Inflammatory macrophage treated with lipopolysaccharide for 1 hour (primary cell): ENCODE data around the gene MTCH2.
A peak's percentile ranks its signal among the peaks of the same experiment; 100 is the strongest.
"Not testable (repeated sequence)": the region's sequence is repeated elsewhere in the genome, so short reads cannot be mapped to it uniquely, and the experiment has no call there.

Experiments used
- DNase-seq, 2 donors: peaks; one replicate each; pipeline ENCODE4 v3.0.0-alpha.2; 2020 to 2022

MTCH2 gene

GRCh38 chr11:47642099-47642855 lies at the start of gene MTCH2:
Gene MTCH2, minus strand, starts transcription at chr11:47642559. Its CDS starts 94 bp downstream, at chr11:47642465.
- peak; percentile 97 to 98 for DNase-seq

- DNase-seq, result no peak
These were observed 49.6 kb upstream of the MTCH2 start for GRCh38 chr11:47691979-47692378.

GRCh38 chr11:47689480-47689879 lies 47.1 kb upstream of the MTCH2 start:
- no peak for DNase-seq

- DNase-seq, result no peak
These were observed 46.6 kb upstream of the MTCH2 start for GRCh38 chr11:47688991-47689390.

- DNase-seq, result peak; percentile 44 to 71
These were observed 45.8 kb upstream of the MTCH2 start for GRCh38 chr11:47688111-47688510.

- DNase-seq, result not testable (repeated sequence)
These were observed 44.3 kb upstream of the MTCH2 start for GRCh38 chr11:47686704-47687103.

- DNase-seq, result no peak
These were observed 43.8 kb upstream of the MTCH2 start for GRCh38 chr11:47686151-47686550.

GRCh38 chr11:47675851-47676250 lies 33.5 kb upstream of the MTCH2 start:
- no peak for DNase-seq

GRCh38 chr11:47672283-47672730 lies 29.9 kb upstream of the MTCH2 start:
- DNase-seq, result no peak

GRCh38 chr11:47669856-47670255 lies 27.5 kb upstream of the MTCH2 start:
- no peak for DNase-seq

GRCh38 chr11:47668665-47669064 lies 26.3 kb upstream of the MTCH2 start:
- no peak for DNase-seq

GRCh38 chr11:47667555-47667954 lies 25.2 kb upstream of the MTCH2 start:
- no peak for DNase-seq

GRCh38 chr11:47667135-47667534 lies 24.8 kb upstream of the MTCH2 start:
- DNase-seq, result no peak

GRCh38 chr11:47664936-47665335 lies 22.6 kb upstream of the MTCH2 start:
- DNase-seq, result not testable (repeated sequence)

- no peak for DNase-seq
These were observed 18.9 kb upstream of the MTCH2 start for GRCh38 chr11:47661245-47661644.

GRCh38 chr11:47659276-47659675 lies 16.9 kb upstream of the MTCH2 start:
- no peak for DNase-seq

GRCh38 chr11:47656260-47656885 lies 14.0 kb upstream of the MTCH2 start:
- no peak for DNase-seq

- no peak for DNase-seq
These were observed 9.6 kb upstream of the MTCH2 start for GRCh38 chr11:47651818-47652469.

GRCh38 chr11:47649276-47649675 lies 6.9 kb upstream of the MTCH2 start:
- DNase-seq, result no peak

GRCh38 chr11:47646019-47646418 lies 3.7 kb upstream of the MTCH2 start:
- no peak for DNase-seq

GRCh38 chr11:47645500-47645899 lies 3.1 kb upstream of the MTCH2 start:
- no peak for DNase-seq

GRCh38 chr11:47641600-47642098 lies 710 bp downstream of the MTCH2 start:
- DNase-seq, result no peak

GRCh38 chr11:47640506-47640905 lies 1.9 kb downstream of the MTCH2 start:
- DNase-seq, result peak in 1 of 2 donors; percentile 5

GRCh38 chr11:47636331-47636730 lies 6.0 kb downstream of the MTCH2 start:
- DNase-seq, result not testable (repeated sequence)
